Epidermal melanocyte (primary cell): Measurements from ENCODE around the gene CNIH3.

ENCODE experiments used
- DNase-seq: peaks from one replicate; pipeline ENCODE4 v3.0.0; 2011; ENCODE audit warnings: low spot score; ENCODE audit not compliant: insufficient read length

The CNIH3 gene

DNA sequence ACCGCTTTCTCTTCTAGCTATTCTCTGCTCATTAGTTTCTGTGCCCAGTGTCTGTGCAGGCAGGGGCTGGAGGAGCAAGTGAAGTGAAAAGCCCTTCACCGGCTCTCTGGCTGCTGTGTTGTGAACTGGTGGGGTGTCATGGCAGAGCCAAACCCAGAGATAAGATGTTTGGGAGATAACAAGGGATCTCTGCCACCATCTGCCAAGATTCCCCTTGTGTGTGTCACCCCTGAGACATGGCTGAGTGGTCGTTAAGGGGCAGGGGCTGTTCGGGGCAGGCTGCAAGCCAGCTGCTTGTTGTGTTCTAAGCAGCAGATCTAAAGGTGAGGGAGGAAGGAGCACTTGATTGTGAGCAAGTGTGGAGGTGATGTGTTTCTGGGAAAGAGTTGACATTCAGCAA is 24.5 kb downstream of the CNIH3 start:
- no peak for DNase-seq

DNA sequence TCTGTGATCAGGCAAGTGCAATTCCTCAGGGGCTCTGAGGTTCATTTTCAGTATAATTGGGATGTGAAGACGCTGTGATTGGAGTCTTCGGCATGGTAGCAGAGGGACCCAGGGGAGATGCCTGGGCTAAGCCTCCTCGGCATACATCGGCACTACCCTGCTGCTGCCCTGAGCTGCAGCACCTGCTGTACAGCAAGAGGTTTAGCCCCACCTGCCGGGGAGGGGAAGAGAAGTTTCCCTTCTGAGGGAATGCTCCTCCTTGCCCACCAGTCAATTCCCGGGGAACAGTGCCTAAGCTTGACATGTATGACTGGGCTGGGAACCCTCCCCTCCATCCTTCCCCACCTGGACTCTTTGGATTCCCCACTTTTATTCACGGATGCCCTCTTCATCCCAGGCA is 24.9 kb downstream of the CNIH3 start:
- DNase-seq, result no peak

DNA sequence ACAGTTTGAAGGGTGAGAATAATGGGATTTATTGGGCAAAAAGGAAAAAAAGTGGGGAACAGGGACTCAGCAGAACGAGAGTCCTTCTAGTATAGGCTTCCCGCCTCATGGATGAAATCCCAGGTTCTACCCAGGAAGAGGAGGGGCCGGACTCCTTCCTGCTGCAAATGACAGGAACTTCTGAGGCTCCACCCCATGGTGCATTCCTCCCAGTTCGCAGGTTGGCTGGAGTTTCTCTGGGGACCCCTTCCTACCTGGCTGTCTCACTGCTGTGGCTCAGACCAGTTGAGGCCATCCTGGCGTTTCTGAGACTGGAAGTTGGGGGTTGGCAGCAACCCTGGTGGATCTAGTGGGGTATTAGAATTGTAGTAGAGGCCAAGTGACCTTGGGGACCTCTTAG is 27.5 kb downstream of the CNIH3 start:
- no peak for DNase-seq

DNA sequence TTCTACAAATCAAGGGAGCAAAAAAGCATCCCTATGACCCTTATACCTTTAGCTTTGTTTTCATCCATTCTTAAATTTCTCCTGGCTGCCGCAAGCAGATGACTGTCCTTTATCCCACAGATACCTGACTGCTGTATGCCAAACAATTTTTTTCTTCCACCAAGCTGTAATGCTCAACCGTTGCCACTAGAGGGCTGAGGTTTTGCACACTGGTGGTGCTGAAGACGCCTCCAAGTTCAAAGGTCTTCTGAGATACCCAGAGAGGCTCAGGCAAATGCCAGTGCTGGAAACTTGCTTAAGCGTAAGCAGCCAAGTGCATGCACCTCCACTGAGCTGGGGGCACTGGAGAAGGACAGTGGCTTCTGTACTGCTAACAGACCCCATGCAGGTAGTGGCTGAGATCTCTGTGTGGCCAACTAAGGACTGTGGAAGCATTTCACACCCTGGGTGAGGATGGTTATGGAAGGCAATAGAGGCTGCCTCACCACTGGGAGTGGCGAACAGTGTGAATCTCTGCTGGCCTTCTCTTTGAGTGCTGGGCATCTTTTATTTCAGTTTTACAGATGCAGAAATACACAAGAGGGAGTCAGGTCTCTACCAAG is 28.5 kb downstream of the CNIH3 start:
- no peak for DNase-seq

DNA sequence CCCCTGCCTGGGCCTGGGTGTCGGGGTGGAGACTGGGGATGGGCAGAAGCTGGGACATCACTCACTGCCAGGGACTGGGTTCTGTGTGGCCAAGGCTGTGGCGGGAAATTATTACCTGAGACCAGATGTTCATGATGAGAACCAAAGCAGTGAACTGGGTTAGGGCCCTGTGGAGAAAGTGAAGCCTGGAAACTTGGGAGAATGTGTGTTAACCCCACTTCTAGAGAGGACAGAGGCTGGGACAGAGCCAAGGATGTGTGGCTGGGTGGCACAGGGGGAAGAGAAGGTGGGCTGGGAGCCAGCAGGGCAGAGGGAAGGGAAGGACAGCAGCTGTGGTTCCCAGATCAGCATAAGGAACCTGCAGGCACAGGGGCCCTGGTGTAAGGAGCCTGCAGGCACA is 31.3 kb downstream of the CNIH3 start:
- DNase-seq, result no peak

DNA sequence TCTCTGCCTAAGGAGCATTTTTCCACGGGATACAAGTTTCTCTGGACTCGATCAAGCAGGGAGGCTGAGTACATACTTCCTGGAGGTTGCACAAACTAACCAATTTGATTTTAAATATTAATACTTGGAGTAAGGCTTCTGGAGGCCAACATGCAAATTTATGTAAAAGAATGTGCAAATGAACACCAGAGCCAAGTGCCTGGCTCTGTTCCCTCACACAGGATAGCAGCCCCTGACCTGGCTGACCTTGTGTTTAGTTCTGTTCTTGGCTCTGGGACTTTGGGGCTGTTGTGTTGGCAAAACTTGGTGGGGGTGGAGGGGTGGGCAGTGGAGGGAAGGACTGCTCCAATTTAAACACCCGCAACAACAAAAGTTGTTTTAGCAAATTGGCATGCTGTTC is 34.2 kb downstream of the CNIH3 start:
- DNase-seq, result no peak

DNA sequence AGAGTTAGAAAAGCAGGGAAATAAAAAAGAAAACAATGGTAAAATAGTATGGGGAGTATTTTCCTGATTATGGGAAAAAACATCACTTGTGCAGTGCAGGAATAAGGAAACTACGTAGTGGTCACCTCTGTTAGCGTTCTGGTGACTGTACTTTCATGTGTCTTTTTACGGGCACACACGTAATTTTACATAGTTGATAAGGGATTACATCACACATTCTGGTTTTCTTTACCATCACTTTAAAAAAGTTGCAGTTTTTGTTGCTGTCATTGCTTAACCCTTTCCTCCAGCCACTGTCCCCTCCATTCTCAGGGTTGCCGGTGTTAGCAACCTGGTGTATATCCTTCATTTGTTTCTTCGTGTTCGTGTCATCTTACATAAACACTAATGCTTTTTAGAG is 35.1 kb downstream of the CNIH3 start:
- no peak for DNase-seq

DNA sequence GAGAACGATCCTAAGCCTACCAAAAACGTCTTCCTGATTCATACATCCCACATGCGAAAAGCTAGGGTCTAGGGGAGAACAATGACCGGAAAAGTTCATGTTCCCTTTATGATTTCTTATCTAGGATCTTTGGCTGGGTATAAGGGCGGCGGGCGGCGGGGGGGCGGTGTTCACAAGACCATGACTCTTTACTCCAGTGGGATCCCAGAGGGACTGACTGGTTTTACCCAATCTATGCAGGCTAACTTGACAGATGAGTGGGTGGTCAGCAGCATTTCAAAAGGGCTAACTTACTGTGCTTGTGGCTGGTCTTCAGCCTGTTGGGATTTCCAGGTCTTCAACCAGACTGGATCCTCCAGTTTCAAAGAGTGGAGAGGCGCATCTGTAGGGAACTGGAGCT is 40.3 kb downstream of the CNIH3 start:
- DNase-seq, result no peak

DNA sequence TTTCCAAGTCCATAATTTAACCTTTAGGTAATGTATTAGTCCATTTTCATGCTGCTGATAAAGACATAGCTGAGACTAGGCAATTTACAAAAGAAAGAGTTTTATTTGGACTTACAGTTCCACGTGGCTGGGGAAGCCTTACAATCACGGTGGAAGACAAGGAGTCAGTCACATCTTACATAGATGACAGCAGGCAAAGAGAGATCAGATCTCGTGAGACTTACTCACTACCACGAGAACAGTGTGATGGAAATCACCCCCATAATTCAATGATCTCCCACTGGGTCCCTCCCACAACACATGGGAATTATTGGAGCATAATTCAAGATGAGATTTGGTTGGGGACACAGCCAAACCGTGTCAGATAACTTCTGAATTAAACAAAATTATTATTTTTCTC is 44.0 kb downstream of the CNIH3 start:
- no peak for DNase-seq

DNA sequence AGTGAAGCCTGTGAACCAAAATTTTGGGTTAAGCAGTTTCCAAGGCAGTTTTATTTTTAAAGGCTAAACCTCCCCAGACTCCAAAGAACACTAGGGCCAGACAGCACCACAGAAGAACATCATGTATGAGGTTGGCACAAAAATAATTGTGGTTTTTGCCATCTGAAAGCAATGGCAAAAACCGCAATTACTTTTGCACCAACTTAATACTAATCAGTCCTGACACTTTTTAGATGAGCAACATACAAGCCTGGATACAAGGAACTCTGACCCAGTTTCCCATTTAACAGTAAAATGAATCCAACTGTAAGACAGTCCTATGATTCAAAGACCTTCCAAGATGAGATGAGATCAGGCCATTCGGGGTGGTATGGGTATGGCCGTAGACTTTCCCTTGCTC is 46.8 kb downstream of the CNIH3 start:
- no peak for DNase-seq

DNA sequence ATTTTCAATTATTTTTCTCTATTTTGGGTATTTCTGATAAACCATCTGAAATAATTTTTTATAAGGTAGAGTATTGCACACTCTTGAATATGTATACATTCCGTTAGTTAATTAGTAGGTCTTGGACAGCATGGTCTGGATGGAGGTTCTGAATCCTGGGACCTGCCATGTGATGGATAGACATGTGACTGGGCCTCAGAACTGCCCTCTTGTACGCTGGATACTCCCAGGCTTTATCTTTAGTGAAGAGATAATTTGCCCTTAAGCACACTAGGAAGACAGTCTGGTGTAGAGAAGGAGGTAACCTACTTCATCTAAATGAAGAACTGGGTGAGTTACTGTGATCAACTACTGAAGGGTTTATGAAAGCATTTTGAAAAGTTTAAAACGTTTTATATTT is 48.9 kb downstream of the CNIH3 start:
- DNase-seq, result no peak

DNA sequence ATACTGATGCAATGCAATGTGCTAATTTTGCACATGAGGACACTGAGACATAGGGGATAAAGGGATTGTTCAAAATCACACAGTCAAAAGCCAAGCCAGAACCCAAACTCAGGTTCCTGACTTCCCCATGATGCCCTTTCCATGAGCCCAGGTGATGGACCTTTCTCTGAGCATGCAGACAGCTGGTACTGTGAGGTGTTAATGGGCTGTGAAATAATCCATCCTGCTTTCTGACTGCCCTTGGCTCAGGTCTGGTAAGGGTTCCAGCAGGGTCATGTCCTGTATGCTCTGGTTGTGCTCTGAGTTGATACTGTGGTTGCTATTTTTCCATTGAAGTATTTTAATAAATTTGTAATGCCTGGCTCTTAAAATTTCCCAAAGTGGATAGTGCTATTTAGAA is 50.0 kb downstream of the CNIH3 start:
- no peak for DNase-seq

DNA sequence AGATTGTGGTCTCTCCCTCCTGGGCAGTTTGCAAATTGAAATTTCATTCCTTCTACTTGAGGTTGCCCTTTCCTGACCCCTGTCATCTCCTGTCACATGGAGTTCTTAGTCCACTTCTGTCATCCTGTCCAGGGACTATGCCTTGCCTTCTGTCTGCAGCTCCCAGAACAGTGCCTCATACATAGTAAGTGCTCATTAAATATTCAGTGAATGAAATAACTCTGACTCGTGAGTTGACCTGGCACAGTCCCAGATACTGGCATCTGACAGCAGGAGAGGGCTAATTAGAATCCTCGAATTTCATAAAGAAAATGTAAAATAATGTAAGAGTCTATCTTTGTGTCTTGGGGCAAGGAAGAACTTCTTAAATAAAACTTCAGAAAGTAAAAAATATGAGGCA is 50.8 kb downstream of the CNIH3 start:
- DNase-seq, result no peak

DNA sequence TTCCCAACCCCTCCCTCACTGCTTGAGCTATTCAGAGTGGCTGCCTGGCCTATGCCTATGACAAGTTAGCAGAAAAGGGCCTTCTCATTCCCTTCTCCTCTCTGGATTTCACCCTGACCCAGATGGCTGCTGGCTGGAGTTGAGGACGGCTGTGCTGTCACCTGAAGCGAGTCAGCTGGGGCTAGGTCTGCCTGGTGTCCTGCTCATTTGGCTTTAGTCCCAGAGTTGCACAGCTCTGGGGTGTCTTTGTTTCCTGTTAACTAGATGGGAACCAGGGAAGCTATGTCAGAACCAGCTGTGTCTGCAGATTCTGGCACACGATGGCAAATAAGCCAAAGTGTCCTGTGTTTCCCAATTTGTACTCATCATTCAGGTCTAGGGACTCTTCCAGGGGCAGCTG is 52.9 kb downstream of the CNIH3 start:
- no peak for DNase-seq

DNA sequence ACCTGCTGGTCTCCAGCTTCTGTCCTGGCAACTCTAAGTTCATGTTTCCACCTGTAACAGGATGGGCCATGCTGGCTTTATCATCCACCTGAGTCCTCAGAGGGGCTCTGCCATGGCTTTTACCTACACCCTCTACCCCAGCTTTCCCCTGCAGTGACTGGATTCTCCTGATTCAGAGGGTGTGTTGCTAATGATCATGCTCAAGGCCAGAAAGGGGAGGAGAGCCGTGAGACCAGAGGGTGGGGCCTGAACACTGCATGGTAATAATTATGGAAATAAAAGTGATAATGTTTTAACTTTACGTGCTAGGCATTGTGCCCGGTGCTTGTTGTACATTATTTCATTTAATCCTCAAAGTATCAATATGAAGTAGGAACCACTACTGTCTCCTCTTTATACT is 53.3 kb downstream of the CNIH3 start:
- no peak for DNase-seq

DNA sequence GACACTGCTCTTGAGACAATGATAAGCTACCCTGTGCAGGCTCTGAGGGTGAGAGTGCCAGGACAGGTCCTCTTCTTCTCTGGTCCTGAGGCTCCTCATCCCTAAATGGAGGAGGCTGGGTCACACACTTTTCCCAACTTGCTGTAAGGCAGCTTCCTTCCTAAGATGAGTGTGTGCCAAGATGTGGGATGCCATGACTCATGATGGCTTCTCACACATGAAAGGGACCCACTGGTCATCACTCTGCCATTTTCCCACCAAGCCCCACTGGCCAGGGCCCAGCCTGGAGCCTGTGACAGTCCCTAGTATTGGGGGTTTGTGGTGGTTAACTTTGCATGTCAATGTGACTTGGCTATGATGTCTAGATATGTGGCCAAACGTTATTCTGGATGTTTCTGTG is 54.4 kb downstream of the CNIH3 start:
- DNase-seq, result no peak

DNA sequence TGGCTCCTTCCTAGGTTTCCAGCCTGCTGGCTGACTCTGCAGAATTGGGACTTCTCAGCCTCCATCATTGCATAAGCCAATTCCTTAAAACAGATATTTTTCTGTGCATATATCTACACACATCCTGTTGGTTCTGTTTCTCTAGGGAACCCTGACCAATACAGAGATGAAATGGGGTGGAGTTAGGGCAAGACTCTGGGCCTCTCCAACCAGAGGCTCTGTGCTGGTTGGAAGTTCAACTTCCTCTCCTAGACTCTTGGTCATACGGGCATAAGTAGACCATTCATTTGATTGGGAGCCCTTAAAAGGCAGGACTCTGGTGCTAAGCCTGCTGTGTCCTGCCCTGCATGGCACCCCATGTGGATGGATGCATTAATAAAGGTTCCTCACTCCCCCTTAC is 55.0 kb downstream of the CNIH3 start:
- DNase-seq, result no peak

DNA sequence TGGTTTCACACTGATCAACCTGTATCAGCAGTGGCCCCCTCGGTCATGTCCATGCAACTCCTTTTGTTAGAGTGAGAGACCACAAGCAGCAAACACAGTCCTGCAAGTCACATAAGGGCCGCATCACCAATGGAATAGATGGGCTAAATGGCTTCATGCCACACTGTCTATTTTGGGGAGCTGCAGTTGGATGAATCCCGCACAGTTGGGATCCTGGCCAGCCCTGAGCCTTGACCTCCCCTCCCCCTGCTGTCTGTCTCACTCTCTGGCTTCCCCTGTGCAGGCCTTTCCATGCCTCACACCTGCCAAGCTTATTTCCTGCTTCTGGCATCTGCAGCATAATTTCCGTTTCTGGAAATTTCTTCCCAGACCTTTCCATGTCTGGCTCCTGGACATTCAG is 57.0 kb downstream of the CNIH3 start:
- DNase-seq, result no peak

DNA sequence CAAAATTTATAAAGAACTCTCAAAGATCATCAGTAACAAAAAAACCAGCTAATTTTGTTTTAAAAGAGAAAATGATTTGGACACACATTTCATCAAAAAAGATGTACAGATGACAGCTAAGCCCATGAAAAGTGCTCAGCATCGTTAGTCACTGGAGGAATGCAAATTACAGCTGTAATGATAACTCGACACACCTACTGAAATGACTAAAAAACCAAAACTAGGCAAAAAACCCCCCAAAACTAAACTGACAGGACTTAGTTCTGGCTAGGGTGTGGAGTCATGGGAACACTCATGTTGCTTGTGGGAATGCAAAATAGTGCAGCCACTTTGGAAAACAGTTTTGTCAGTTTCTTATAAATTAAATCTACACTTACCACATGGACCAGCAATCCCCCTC is 59.5 kb downstream of the CNIH3 start:
- DNase-seq, result no peak

DNA sequence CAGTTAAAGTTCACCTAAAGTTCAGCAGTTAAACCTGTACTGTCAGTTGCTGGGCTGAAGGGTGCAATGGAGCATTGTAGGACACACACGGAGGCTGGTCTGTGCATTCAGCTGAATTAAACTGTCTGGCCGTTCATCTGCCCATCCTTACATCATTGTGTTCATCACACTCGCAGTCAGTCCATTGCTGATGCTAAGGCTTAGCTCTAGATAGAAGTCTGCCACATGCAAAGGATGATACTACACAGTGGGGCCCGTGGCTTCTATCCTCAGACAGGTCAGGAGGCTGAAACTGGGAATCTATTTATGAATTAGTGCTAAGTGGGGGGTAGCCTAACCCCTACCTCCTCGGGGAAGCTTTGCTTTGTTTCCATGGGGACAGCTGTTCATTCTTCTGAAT is 60.4 kb downstream of the CNIH3 start:
- DNase-seq, result no peak

DNA sequence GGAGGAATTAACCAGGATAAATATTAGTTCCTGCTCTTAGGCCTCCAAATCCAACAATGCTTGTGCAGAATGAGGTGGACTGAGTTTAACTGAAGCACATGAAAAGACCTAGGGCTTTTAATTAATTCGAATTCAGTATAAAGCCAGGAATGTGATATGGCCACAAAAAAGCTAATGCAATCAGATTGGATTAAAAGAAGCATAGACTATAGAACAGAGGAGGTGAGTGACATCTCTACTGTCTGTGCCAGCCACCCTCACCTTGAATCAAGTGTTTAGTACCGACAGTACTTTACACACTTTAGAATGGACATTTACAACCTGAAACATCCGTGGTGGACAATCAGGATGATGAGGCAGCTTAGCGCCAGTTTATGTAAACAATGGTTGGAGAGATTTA is 62.1 kb downstream of the CNIH3 start:
- DNase-seq, result no peak

DNA sequence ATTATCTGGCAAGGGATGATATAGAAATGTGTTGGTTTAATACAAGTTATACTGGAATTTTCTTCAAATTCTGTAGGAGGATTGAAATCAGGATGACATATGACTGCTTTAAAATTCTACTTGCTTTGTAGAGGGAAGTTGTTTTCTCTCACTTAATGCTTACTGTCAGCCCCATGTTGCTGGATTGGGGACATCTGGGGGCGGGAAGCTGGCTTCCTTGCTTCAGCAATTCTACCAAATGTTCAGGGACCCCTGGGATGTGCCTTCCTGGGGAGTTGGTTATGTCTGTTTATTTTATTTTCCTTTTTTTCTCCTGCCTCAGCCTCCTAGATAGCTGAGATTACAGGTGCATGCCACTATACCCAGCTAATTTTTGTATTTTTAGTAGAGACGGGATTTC is 63.5 kb downstream of the CNIH3 start:
- no peak for DNase-seq

DNA sequence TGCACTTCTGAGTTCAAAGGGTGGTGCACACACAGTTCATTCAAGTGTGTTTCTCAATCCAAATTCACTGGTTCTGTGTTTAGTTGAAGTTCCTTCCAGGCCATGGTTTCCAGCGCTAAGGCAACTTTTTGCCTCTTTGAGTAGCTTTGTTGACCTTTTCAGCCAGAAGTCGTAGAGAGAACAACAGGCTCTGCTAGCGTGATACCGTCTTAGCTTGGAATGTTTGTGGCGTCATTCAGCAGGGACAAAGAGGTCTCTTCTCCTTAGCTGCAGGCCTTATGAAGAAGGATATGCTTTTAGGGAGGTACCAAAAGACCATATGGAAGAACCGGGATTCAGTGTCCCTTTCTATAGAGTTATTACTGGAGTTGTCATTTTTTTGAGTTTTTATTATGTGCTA is 65.7 kb downstream of the CNIH3 start:
- DNase-seq, result no peak

DNA sequence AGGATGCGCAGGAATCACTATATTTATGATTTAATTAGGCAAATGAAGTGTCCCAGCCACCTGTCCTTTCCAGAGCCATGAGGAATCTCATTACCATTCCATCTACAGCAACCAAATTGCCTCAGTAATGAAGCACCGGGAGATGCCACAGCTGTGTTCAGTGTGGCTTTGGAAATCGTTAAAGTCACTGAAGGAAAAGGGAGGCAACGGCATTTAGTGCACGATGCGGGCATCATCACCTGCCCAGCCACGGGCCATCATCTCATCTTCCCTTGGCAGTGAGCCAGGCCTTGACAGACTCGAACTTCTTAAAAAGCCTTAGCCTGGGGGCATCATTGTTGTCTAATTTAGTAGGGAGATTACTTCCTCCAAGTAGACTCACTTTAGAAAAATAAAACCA is 67.8 kb downstream of the CNIH3 start:
- no peak for DNase-seq
